HUES6 (cell line): Measurements from ENCODE around the gene NVL.
"Not testable (repeated sequence)": the region's sequence is repeated elsewhere in the genome, so short reads cannot be mapped to it uniquely, and the experiment has no call there.

Source experiments
- H3K27ac ChIP-seq: 2 replicates; pipeline ENCODE4 v1.7.0; 2013; ENCODE audit warnings: low read depth, mild to moderate bottlenecking, low read length, inconsistent platforms
- H3K27me3 ChIP-seq: 2 replicates; pipeline ENCODE4 v1.6.1; 2013; ENCODE audit warnings: low read length; ENCODE audit not compliant: control insufficient read depth, insufficient read depth
- H3K36me3 ChIP-seq: 2 replicates; pipeline ENCODE4 v1.6.1; 2013; ENCODE audit warnings: low read length; ENCODE audit not compliant: control insufficient read depth, insufficient read depth
- H3K4me1 ChIP-seq: 2 replicates; pipeline ENCODE4 v1.6.1; 2013; ENCODE audit warnings: low read length; ENCODE audit not compliant: control insufficient read depth, insufficient read depth
- H3K4me3 ChIP-seq: 2 replicates; pipeline ENCODE4 v1.5.1; 2013; ENCODE audit warnings: low read depth, low read length
- H3K9ac ChIP-seq: one replicate; pipeline ENCODE4 v1.6.1; 2013; ENCODE audit warnings: mild to moderate bottlenecking, low read length
- H3K9me3 ChIP-seq: 2 replicates; pipeline ENCODE4 v1.6.1; 2013; ENCODE audit warnings: low read depth, low read length; ENCODE audit not compliant: control insufficient read depth, insufficient read depth

The NVL gene

DNA sequence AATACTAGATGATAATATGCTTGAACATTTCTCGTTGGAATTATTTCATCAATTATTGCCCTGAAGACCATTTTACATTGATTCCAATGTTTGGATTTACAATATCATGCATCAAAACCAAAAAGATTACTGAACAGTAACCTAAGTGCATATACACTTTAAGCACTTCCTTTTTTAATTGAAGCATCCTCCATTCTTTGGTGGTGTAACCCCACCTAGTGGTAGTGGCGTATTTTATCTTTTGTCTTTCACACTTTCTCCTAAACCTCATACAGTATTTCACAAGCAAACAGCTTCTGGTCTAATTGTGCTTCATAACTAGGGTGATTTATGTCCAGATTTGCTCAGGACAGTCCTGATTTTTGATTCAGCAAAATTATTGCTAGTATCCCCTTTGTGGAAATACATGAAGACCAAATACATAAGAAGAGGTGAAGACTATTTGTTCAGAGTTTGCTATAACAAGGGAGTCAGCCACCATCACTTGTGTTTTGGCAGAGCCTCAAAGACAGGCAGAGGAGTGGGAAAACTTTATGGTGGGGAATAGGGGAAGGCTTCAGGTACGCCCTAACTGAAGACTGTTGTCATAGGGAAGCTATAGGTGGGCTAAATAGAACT is 3.4 kb upstream of the NVL start:
- no peak overlapping the region for H3K27ac ChIP-seq
- no peaks in the 10 kb centered on the region for H3K36me3 ChIP-seq
- H3K4me3 ChIP-seq, result no peak overlapping the region
- H3K4me1 ChIP-seq, result peaks cover 4% of the 10 kb centered on the region
- H3K9me3 ChIP-seq, result no peaks in the 10 kb centered on the region
- no peaks in the 10 kb centered on the region for H3K27me3 ChIP-seq
- H3K9ac ChIP-seq, result no peak overlapping the region

DNA sequence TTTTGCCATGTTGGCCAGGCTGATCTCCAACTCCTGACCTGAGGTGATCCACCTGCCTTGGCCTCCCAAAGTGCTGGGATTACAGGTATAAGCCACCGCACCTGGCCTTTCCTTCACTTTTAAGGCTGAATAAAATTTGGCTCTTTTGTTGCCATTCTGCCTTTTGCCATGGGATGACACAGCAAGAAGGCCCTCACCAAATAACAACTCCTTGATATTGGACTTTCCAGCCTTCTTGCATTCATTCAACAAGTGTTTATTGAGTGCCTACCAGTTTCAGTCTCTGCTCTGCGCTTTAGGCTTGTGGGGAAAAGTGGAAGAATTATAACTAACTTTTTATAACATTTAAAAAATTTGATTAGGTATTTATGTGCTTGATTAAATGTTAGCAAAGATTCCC is 1.9 kb upstream of the NVL start:
- H3K27ac ChIP-seq, result no peak overlapping the region
- no peaks in the 10 kb centered on the region for H3K9me3 ChIP-seq
- no peaks in the 10 kb centered on the region for H3K27me3 ChIP-seq
- H3K9ac ChIP-seq, result no peak overlapping the region
- 0 out of 2 replicates have a peak, but pooled peaks cover 3% of the 10 kb centered on the region for H3K36me3 ChIP-seq
- peaks cover 5% of the 10 kb centered on the region for H3K4me1 ChIP-seq
- H3K4me3 ChIP-seq, result no peak overlapping the region

DNA sequence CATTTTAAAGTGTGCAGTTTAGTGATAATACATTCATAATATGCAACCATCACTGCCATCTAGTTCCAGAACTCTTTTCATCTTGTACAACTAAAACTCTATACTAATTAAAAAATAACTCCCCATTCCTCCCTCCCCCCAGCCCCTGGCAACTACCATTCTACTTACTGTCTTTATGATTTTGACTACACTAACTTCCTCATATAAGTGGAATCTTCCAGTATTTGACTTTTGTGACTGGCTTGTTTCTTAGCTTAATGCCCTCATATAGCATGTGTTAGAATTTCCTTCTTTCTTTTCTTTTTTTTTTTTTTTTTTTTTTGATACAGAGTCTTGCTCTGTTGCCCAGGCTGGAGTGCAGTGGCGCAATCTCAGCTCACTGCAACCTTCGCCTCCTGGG is 1.4 kb upstream of the NVL start:
- Histone ChIP-seq H3K4me3 (no peak overlapping the region), H3K4me1 (peaks cover 5% of the 10 kb centered on the region), H3K27me3 (no peaks in the 10 kb centered on the region), H3K9me3 (no peaks in the 10 kb centered on the region), H3K9ac (no peak overlapping the region), H3K36me3 (0 out of 2 replicates have a peak, but pooled peaks cover 3% of the 10 kb centered on the region), H3K27ac (no peak overlapping the region)

DNA sequence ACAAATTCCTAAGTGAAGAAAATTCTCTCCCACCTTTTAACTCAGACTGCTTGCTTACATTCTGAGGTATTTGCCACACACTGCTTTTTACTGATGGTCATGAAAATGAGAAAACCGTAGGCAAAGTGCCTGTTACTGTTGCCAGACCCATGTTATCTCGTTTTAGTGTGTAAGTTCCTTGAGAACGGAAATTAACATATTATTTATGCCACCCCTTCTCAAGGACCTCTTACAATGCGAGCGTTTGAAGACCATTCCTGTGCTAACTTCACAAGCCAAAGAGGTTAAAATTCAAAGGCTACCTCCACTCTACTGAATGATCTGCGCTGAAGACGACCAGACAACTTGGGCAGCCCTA is 509 bp downstream of the NVL start:
- Histone ChIP-seq H3K27me3 (no peaks in the 10 kb centered on the region), H3K36me3 (peaks cover 9% of the 10 kb centered on the region), H3K9me3 (no peaks in the 10 kb centered on the region), H3K4me3 (peak overlapping the region; percentile 80), H3K27ac (peak overlapping the region; percentile 100; the same call in 1 of the 2 replicates), H3K4me1 (peaks cover 5% of the 10 kb centered on the region), H3K9ac (peak overlapping the region; percentile 98)

DNA sequence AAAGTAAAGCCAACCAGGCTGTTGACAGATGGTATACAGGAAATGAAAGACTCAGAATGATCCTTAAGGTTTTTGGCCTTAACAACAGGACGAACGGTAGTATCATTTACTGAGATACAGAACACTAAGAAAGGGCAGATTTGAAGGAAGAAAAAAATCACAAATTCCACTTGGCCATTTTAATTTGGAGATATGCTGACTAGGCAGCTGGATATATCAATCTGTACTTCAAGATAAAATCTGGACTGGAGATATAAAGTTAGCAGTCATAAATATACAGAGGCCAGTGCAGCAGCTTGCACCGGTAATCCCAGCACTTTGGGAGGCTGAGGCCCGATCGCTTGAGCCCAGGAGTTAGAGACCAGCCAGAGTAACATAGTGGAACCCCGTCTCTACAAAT is 1.3 kb downstream of the NVL start:
- Histone ChIP-seq H3K27ac (no peak overlapping the region), H3K9ac (no peak overlapping the region), H3K4me3 (peak overlapping the region; percentile 80; the same call in 1 of the 2 replicates), H3K9me3 (no peaks in the 10 kb centered on the region), H3K27me3 (no peaks in the 10 kb centered on the region), H3K4me1 (peaks cover 5% of the 10 kb centered on the region), H3K36me3 (peaks cover 15% of the 10 kb centered on the region)

DNA sequence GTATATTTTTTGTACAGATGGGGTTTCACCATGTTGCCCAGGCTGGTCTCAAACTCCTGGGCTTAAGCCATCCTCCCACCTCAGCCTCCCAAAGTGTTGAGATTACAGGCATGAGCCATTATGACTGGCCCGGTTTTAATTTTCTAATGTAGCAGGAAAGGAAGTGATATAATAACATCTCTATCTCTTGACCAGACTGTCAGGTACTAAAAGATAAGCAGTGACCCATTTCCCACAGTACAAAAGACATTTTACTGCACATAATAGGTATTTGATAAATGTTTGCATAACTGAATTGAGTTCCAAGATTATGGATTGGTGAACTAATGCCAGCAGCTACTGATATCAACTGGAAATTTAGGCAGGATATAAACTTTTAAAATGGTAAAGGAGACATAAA is 4.0 kb downstream of the NVL start:
- Histone ChIP-seq H3K36me3 (peaks cover 15% of the 10 kb centered on the region), H3K4me3 (no peak overlapping the region), H3K4me1 (peaks cover 5% of the 10 kb centered on the region), H3K27me3 (no peaks in the 10 kb centered on the region), H3K9me3 (no peaks in the 10 kb centered on the region), H3K9ac (no peak overlapping the region), H3K27ac (no peak overlapping the region)

DNA sequence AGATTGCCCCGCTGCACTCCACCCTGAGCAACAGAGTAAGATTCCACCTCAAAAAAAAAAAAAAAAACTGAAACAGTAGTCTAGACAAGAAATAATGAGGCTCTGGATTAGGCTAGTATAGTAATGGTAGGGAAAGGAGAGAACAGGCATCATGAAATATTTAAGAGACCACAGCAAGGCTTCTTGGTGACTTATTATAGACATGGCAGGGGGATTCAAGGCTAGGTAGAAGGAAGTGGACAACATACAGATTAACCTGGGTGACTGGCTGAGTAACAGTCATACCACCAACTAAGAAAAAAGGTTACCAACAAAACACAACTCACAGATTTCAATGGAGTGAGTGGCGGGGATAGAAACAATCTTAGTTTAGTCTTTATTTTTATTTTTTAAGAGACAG is 8.3 kb downstream of the NVL start:
- Histone ChIP-seq H3K36me3 (peaks cover 22% of the 10 kb centered on the region), H3K27ac (no peak overlapping the region), H3K4me3 (no peak overlapping the region), H3K9ac (no peak overlapping the region), H3K4me1 (no peaks in the 10 kb centered on the region), H3K27me3 (no peaks in the 10 kb centered on the region), H3K9me3 (no peaks in the 10 kb centered on the region)

DNA sequence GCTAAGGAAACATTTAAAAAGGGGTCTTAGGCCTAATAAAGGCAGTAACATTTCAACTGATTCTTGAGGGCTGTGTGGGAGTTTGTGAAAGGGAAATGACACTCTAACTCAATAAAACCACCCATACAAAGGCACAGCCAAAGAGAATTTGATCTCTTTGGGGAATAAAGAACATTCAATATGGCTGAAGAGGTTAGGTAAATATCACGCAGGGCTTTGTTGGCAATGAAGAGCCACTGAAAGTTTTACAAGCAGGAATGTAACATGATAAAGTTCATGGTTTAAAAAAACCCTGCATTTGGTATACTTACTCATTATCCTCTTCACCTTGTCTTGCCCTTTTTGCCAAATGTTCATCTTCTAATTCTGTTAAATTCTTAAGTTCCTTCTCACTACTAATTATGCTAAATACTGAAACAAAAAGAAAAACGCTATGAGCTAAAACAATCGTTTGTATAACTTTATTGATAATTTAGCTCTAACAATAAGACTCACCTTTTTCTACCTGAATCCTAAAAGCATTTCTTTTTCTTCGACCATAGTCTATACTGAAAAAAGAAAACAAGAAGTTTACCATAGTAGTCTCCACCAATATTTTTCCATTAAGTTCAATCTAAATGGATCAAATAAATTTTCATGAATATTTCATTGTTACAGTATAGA is 12.5 kb downstream of the NVL start:
- Histone ChIP-seq H3K27me3 (no peaks in the 10 kb centered on the region), H3K4me1 (no peaks in the 10 kb centered on the region), H3K36me3 (peaks cover 48% of the 10 kb centered on the region), H3K9me3 (no peaks in the 10 kb centered on the region), H3K9ac (no peak overlapping the region), H3K27ac (no peak overlapping the region), H3K4me3 (no peak overlapping the region)

DNA sequence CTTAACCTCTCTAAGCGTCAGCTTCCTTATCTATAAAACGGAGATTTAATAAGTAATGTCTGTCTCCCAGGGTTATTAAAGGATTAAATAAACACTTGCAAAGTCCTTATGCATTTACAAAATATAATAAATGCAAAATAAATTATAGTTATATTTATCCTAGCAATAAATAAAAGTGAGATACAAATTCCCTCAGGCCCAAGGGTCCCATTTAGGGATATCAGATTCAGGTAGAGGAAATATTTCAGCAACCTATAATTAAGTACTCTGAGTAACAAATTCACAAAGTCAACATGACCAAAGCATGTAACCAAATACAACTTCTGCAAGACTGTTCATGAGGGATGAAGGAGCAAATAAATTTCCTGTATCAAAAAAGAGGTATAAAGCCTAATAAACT is 17.9 kb downstream of the NVL start:
- Histone ChIP-seq H3K4me1 (no peaks in the 10 kb centered on the region), H3K36me3 (peaks cover 82% of the 10 kb centered on the region), H3K9ac (no peak overlapping the region), H3K9me3 (no peaks in the 10 kb centered on the region), H3K27ac (no peak overlapping the region), H3K27me3 (no peaks in the 10 kb centered on the region), H3K4me3 (no peak overlapping the region)

DNA sequence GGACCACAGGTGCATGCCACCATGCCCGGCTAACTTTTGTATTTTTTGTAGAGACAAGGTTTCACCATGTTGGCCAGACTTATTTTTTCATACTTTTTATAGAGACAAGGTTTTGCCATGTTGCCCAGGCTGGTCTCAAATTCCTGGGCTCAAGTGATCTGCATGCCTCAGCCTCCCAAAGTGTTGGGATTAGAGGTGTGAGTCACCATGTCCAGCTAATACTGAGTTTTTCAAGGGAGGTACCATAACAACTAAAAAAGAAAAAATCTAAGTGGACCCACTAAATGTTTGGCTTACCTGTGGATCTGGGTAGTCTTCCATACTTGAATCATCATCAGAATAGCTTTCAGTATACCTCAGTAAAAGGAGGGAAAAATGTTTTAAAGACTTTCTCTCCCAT is 18.5 kb downstream of the NVL start:
- H3K27me3 ChIP-seq, H3K4me3 ChIP-seq, H3K27ac ChIP-seq, H3K9me3 ChIP-seq, H3K4me1 ChIP-seq, H3K9ac ChIP-seq: not testable (repeated sequence)
- H3K36me3 ChIP-seq, result peaks cover 83% of the 10 kb centered on the region

DNA sequence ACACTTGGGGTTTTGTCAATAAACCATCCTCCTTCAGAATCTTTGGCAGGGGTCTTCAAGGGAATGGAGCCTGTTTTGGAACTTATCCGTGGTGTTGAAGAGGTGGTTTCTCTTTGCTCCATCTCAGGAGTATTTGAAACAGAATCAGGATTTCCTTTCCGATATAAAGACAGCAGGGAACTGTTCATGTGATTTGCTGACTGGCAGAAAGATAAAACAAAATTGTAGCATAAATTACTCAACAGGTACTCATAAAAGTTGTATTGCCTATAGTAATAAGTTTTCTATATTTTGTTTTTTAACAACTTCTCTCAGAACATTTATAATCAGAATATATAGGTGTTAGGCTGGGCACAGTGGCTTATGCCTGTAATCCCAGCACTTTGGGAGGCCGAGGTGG is 21.9 kb downstream of the NVL start:
- Histone ChIP-seq H3K9ac (no peak overlapping the region), H3K9me3 (no peaks in the 10 kb centered on the region), H3K36me3 (peaks cover 77% of the 10 kb centered on the region), H3K27me3 (no peaks in the 10 kb centered on the region), H3K27ac (no peak overlapping the region), H3K4me3 (no peak overlapping the region), H3K4me1 (no peaks in the 10 kb centered on the region)
